ENCODE results near the gene NFIA.
A peak's percentile ranks its signal among the peaks of the same experiment; 100 is the strongest.

The NFIA gene

GRCh38 chr1:61120998-61121397 lies 38.6 kb downstream of the NFIA start (continued):
- TF ChIP-seq ZNF670 (tag by site-specific recombination; IDR thresholded peaks at IDR 0.05; ENCODE audit: low read depth) (no peak), TCF7L2 (IDR thresholded peaks at IDR 0.05; ENCODE audit: borderline replicate concordance, low read depth, low read length) (peak; percentile 71), AEBP2 (tag by site-specific recombination; IDR thresholded peaks at IDR 0.05; ENCODE audit: borderline replicate concordance) (no peak), ZNF768 (tag by site-specific recombination; IDR thresholded peaks at IDR 0.05) (no peak), ZNF501 (tag by site-specific recombination; IDR thresholded peaks at IDR 0.05) (no peak), ZNF280D (tag by site-specific recombination; IDR thresholded peaks at IDR 0.05) (no peak), ATF2 (tag by site-specific recombination; IDR thresholded peaks at IDR 0.05; ENCODE audit: low read depth) (peak; percentile 65; the same call in 1 of the 2 replicates), ZIC2 (tag by site-specific recombination; IDR thresholded peaks at IDR 0.05) (no peak), ZNF596 (tag by site-specific recombination; IDR thresholded peaks at IDR 0.05) (no peak), ZNF777 (tag by site-specific recombination; IDR thresholded peaks at IDR 0.05; ENCODE audit: borderline replicate concordance) (no peak), KLF10 (tag by site-specific recombination; IDR thresholded peaks at IDR 0.05) (no peak)

GRCh38 chr1:61121631-61122030 lies 39.3 kb downstream of the NFIA start:
- H3K9me3 ChIP-seq (ENCODE audit: control insufficient read depth, insufficient read depth, low read depth, low read length) = no peaks in the 10 kb centered on the region
- POLR2A ChIA-PET = no interaction called here
- CTCF ChIA-PET = no interaction called here
- H3K4me1 ChIP-seq (ENCODE audit: control insufficient read depth, insufficient read depth, low read length) = peaks cover 14% of the 10 kb centered on the region
- no peaks in the 10 kb centered on the region for H3K36me3 ChIP-seq (ENCODE audit: control insufficient read depth in 2 of 2, insufficient read depth in 1 of 2, low read length in 2 of 2)
- no peak for TF ChIP-seq ZNF112 (tag by site-specific recombination; IDR thresholded peaks at IDR 0.05)
- peak; percentile 70 for TF ChIP-seq EGR2 (tag by site-specific recombination; IDR thresholded peaks at IDR 0.05; ENCODE audit: low read depth)
- peak; percentile 73 for TF ChIP-seq ZFHX2 (tag by site-specific recombination; conservative IDR thresholded peaks at IDR 0.05)
- H3K4me3 ChIP-seq (ENCODE audit: low read depth, low read length) = no peak overlapping the region
- no peak overlapping the region for H3K27ac ChIP-seq (ENCODE audit: extremely low read depth, low read depth, low read length)

- Histone ChIP-seq H3K9me3 (ENCODE audit: control insufficient read depth, insufficient read depth, low read depth, low read length) (no peaks in the 10 kb centered on the region), H3K4me1 (ENCODE audit: control insufficient read depth, insufficient read depth, low read length) (peaks cover 14% of the 10 kb centered on the region), H3K4me3 (ENCODE audit: low read depth, low read length) (no peak overlapping the region), H3K36me3 (ENCODE audit: control insufficient read depth in 2 of 2, insufficient read depth in 1 of 2, low read length in 2 of 2) (no peaks in the 10 kb centered on the region), H3K27ac (ENCODE audit: extremely low read depth, low read depth, low read length) (no peak overlapping the region)
- ChIA-PET POLR2A (interaction anchor here (0.6 kb wide), 1 partner anchor 40 kb away, joined by 3 read pairs; the partner anchor contains the start of gene NFIA), CTCF (interaction anchor here (0.6 to 0.9 kb wide), 3 partner anchors 11 to 79 kb away, joined by 3 read pairs; no protein-coding TSS in a partner anchor)
- no peak for TF ChIP-seq GLI2 (tag by site-specific recombination; IDR thresholded peaks at IDR 0.05; ENCODE audit: borderline replicate concordance, low read depth)
- TF ChIP-seq ZBTB1 (tag by site-specific recombination; IDR thresholded peaks at IDR 0.05) = no peak
- no peak for TF ChIP-seq ZNF560 (tag by site-specific recombination; IDR thresholded peaks at IDR 0.05; ENCODE audit: borderline replicate concordance)
- no peak for TF ChIP-seq ZNF518A (tag by site-specific recombination; conservative IDR thresholded peaks at IDR 0.05; ENCODE audit: low read depth)
- no peak for TF ChIP-seq AEBP2 (tag by site-specific recombination; IDR thresholded peaks at IDR 0.05; ENCODE audit: borderline replicate concordance)
- TF ChIP-seq ZNF488 (tag by site-specific recombination; IDR thresholded peaks at IDR 0.05) = no peak
- no peak for TF ChIP-seq ZNF10 (tag by site-specific recombination; IDR thresholded peaks at IDR 0.05)
These were observed 40.0 kb downstream of the NFIA start for GRCh38 chr1:61122389-61122788.

Data from HEK293 (cell line).